H7 (cell line): ENCODE data around the gene BPNT1. TPM values are rescaled to one million over a fixed set of nuclear protein-coding genes. Genes with fewer than 3 reads are reported as not detected.
"Not testable (repeated sequence)": the region's sequence is repeated elsewhere in the genome, so short reads cannot be mapped to it uniquely, and the experiment has no call there.

Experiments used
- DNase-seq: peaks from one replicate; pipeline ENCODE4 v3.0.0; 2012
- H3K27me3 ChIP-seq: 2 replicates; pipeline ENCODE4 v1.6.0; 2011; ENCODE audit warnings: mild to moderate bottlenecking, low read length; ENCODE audit not compliant: control insufficient read depth, insufficient read depth
- H3K36me3 ChIP-seq: replicated peaks from 2 replicates; pipeline ENCODE4 v1.5.1; 2011; ENCODE audit warnings: low read length; ENCODE audit not compliant: control insufficient read depth, insufficient read depth
- H3K4me3 ChIP-seq: 2 replicates; pipeline ENCODE4 v1.5.1; 2011; ENCODE audit warnings: low read depth, mild to moderate bottlenecking, control low read depth, low read length, moderate library complexity; ENCODE audit not compliant: insufficient read depth
- total RNA-seq: library from RNA; depleted of rRNA; stranded (reverse); fragments of >200 nt; shearing (Covaris generic); gene quantifications from 2 replicates; pipeline ENCODE4 v1.2.3, GENCODE V29; 2014

The BPNT1 gene
- total RNA-seq, 1 experiment from 2014 or later, result 26.4 TPM

GRCh38 chr1:220099826-220100225, 10.2 kb upstream of the BPNT1 start:
- Histone ChIP-seq H3K36me3 (peaks cover 7% of the 10 kb centered on the region; the same call in 1 of the 2 replicates), H3K4me3 (no peak overlapping the region), H3K27me3 (no peaks in the 10 kb centered on the region)
- DNase-seq, result no peak

- DNase-seq, result peak; percentile 96
- Histone ChIP-seq H3K36me3 (no peaks in the 10 kb centered on the region), H3K4me3 (peak within 1 kb of the TSS; percentile 78), H3K27me3 (peaks cover 1% of the 10 kb centered on the region; the same call in 1 of the 2 replicates)
These were observed 4.7 kb upstream of the BPNT1 start, which contains the start of gene IARS2 for GRCh38 chr1:220094016-220094911. Gene IARS2 (plus strand): TSS chr1:220094132. CDS start chr1:220094217, 85 bp downstream.

- Histone ChIP-seq H3K4me3 (no peak overlapping the region), H3K27me3 (peaks cover 1% of the 10 kb centered on the region; the same call in 1 of the 2 replicates), H3K36me3 (no peaks in the 10 kb centered on the region)
- no peak for DNase-seq
These were observed 3.9 kb upstream of the BPNT1 start for GRCh38 chr1:220093361-220094015.

- Histone ChIP-seq H3K4me3 (no peak overlapping the region), H3K27me3 (peaks cover 1% of the 10 kb centered on the region; the same call in 1 of the 2 replicates), H3K36me3 (no peaks in the 10 kb centered on the region)
- DNase-seq, result no peak
These were observed 3.1 kb upstream of the BPNT1 start for GRCh38 chr1:220092694-220093093.

GRCh38 chr1:220086261-220086686, 3.3 kb downstream of the BPNT1 start:
- not testable (repeated sequence) for H3K36me3 ChIP-seq, DNase-seq, H3K4me3 ChIP-seq, H3K27me3 ChIP-seq

- Histone ChIP-seq H3K27me3 (no peaks in the 10 kb centered on the region), H3K4me3 (no peak overlapping the region), H3K36me3 (no peaks in the 10 kb centered on the region)
- DNase-seq, result no peak
These were observed 5.1 kb downstream of the BPNT1 start for GRCh38 chr1:220084460-220084859.

- no peak for DNase-seq
- H3K36me3 ChIP-seq, result no peaks in the 10 kb centered on the region
- H3K27me3 ChIP-seq, result no peaks in the 10 kb centered on the region
- H3K4me3 ChIP-seq, result no peak overlapping the region
These were observed 11.7 kb downstream of the BPNT1 start for GRCh38 chr1:220077887-220078286.

- DNase-seq, result no peak
- H3K27me3 ChIP-seq, result no peaks in the 10 kb centered on the region
These were observed 12.5 kb downstream of the BPNT1 start for GRCh38 chr1:220076861-220077762.

GRCh38 chr1:220067269-220068204, 22.1 kb downstream of the BPNT1 start:
- Histone ChIP-seq H3K36me3 (peaks cover 1% of the 10 kb centered on the region), H3K27me3 (no peaks in the 10 kb centered on the region), H3K4me3 (no peak overlapping the region)
- DNase-seq, result no peak

More at GRCh38 chr1:220076861-220077762, 12.5 kb downstream of the BPNT1 start:
- H3K36me3 ChIP-seq, result peaks cover 2% of the 10 kb centered on the region
- H3K4me3 ChIP-seq, result no peak overlapping the region

- Histone ChIP-seq H3K36me3 (peaks cover 1% of the 10 kb centered on the region), H3K4me3 (no peak overlapping the region), H3K27me3 (no peaks in the 10 kb centered on the region; the same call in 1 of the 2 replicates)
- no peak for DNase-seq
These were observed 27.0 kb downstream of the BPNT1 start for GRCh38 chr1:220062629-220063028.

- H3K4me3 ChIP-seq, result no peak overlapping the region
- no peak for DNase-seq
- peaks cover 1% of the 10 kb centered on the region for H3K36me3 ChIP-seq
- H3K27me3 ChIP-seq, result no peaks in the 10 kb centered on the region; the same call in 1 of the 2 replicates
These were observed 28.7 kb downstream of the BPNT1 start for GRCh38 chr1:220060876-220061275.

GRCh38 chr1:220056374-220056773, 33.2 kb downstream of the BPNT1 start:
- no peaks in the 10 kb centered on the region; the same call in 1 of the 2 replicates for H3K36me3 ChIP-seq
- no peak for DNase-seq
- H3K4me3 ChIP-seq, result no peak overlapping the region
- no peaks in the 10 kb centered on the region; the same call in 1 of the 2 replicates for H3K27me3 ChIP-seq
